Stimulated activated CD4-positive, alpha-beta T cell treated with anti-CD3 and anti-CD28 coated beads, Interleukin-15, amount 100 ng/mL, for 1 hour (primary cell): ENCODE measurements around the gene PTPRS.
"Not testable (repeated sequence)": the region's sequence is repeated elsewhere in the genome, so short reads cannot be mapped to it uniquely, and the experiment has no call there.

Experiments used
- DNase-seq, 2 donors: peaks; one replicate each; pipeline ENCODE4 v3.0.0-alpha.2; 2020; ENCODE audit warnings: low read depth in 1 of 2, low spot score in 1 of 2

PTPRS gene

DNA sequence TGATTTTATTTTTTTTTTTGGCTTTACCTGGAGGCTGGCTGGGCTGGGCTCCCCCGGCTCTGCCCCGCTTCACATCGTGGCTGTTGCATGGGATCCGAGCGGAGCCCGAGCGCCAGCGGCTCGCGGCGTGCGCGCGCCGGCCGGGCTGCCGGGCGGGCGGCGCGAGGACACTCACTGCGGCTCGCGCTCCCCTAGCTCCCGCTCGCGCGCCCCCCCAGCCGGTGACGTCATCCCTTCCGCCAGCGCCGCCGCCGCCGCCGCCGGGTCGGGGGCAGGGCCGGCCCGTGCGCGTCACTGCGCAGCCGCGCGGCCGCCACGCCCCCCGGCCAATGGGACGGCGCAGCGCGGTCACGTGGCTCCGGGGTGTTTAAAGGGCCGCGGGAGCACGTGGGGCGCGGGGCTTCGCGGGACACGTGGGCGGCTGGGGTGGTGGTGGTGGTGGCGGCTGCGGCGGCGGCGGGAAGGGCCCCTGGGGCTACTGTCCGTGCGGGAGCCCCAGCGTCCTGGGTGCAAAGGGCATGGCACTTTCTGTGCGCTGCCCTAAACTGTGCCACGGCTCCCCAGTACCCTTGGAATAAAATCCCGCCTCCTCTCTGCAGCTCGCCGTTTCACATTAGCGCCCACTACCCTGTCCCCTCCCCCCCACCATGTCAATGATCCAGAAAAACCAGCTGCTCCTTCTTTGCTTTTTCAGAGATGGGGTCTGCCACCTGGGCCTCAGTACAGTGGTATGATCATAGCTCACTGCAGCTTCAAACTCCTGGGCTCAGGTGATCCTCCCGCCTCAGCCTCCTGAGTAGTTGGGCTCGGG lies at the start of gene PTPRS:
Gene PTPRS, minus strand, starts transcription at position 176 of the 811 bp plus-strand sequence. CDS start 54,672 bp downstream, outside the sequence.
- DNase-seq, result peak; percentile 3 to 44

DNA sequence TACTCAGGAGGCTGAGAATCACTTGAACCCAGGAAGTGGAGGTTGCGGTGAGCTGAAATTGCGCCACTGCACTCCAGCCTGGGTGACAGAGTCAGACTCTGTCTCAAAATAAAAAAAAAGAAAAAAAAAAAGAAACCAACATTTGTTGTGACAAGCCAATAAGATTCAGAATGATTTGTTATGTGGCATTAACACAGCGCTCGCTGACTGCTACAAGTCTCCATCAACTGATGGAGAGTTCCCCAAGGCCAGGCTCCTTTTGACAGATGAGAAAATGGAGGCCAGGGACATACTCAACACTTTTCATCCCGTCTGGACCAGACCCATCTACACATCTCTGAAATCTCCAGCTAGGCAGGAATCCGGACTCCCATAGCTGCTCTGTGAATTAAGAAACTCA lies 48.7 kb upstream of the PTPRS start:
- DNase-seq, result no peak

DNA sequence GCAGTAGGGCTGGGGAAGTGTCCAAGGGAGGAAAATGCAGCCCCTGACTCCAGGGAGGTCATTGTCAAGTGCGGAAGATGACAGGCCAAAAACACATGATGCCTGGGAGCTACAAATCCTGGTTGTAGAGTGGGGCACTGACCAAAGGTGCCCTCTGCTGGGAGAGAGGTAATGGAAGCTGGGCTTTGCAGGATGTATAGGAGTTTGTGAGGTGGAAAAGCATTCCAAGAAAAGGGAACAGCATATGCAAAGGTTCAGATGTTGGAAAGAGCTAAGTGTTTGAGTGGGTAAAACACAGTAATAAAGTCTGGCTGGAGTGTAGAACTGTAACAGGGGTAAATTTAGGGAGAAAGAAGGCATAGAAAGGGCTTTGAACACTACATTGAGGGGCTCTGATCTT lies 46.9 kb upstream of the PTPRS start:
- DNase-seq, result no peak

DNA sequence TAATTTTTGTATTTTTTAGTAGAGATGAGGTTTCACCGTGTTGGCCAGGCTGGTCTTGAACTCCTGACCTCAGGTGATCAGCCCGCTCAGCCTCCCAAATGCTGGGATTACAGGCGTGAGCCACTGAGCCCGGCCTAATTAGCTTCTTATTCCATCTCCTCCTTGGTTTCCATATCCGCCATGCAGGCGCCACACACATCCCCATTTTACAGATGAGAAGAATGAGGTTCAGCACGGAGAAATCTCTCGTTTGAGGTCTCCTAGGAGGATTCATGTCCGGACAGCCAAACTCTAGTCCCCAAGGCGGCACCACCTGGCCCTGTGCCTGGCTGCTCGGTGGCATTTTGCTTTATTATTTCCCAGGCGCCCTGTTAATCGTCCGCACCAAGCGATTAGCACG lies 46.2 kb upstream of the PTPRS start:
- no peak for DNase-seq

DNA sequence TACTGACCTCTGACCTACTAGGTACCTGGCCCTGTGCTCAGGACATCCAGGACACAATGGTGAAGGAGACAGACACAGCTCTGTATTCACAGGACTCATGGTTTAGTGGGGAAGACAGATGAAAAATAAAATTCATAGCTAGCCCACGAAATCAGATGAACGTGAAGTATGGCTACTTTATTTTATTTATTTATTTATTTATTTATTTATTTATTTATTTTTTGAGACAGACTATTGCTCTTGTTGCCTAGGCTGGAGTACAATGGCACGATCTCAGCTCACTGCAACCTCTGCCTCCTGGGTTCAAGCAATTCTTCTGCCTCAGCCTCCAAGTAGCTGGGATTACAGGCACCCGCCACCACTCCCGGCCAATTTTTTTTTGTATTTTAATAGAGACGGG lies 40.6 kb upstream of the PTPRS start:
- not testable (repeated sequence) for DNase-seq

DNA sequence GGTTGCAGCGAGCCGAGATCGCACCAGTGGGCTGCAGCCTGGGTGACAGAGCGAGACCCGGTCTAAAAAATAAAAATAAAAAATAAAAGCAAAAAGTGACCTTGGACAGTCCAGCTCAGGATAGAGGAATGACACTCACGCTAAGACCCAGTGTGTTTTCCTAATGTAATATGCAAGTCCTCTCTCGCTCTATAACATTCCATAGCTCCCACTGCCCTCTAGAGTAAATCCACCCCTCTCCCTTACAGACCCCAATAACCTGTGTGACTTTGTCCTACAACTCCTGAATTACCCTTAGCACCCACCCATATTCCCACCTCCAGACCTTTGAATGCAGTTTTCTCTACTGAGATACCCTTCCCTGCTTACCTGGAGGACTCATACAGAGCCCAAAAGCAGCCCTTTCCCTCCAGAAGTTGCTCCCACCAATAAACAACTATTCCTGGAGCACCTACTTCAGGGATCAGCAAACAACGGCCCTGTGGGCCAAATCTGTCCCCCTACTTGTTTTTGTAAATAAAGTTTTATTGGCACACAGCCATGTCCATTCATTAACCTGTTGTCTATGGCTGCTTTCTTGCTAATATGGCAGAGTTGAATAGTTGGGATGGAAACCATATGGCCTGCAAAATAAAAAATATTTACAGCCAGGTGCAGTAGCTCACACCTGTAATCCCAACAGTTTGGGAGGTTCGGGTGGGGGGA lies 39.8 kb upstream of the PTPRS start:
- DNase-seq, result no peak

DNA sequence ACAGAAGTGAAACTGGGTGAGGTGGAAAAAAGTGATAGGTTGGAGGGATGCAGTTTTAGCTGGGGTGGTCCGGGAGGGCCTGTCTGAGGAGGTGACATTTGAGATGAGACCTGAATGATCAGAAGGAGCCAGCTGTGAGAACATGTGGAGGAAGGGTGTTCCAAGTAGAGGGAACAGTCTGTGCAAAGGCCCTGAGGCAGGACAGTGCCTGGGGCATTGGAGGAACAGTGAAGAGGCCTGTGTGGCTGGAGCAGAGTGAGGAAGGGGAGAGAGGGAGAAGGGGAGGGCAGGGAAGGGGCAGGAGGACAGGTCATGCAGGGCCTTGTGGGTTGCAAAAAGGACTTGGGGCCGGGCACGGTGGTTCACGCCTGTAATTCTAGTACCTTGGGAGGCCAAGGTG lies 36.3 kb upstream of the PTPRS start:
- DNase-seq, result no peak

DNA sequence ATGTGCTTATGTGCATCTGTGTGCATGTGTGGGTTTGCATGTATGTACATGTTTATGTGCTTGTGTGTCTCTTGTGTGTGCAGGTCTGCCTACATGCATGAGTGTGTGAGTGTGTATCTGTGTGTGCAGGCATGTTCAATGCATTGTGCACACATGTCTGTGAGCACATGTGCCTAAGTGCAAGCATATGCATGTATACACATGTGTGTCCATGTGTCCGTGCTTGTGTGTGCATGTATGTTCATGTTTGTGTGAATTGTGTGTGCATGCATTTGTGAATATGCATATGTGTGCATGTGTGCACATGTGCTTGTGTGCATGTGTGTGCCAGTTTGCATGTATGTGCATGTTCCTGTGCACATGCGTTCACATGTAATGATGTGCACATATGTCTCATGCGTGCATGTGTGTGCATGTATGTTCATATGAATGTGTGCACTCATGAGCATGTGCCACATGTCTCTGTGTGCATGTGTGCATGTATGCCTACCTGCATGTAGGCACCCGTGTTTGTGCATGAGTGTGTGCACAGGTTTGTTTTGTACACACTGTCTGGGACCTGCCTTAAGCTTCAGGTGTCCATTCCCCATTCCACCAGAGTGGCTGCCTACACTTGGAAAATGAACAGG lies 32.1 kb upstream of the PTPRS start:
- DNase-seq, result no peak

DNA sequence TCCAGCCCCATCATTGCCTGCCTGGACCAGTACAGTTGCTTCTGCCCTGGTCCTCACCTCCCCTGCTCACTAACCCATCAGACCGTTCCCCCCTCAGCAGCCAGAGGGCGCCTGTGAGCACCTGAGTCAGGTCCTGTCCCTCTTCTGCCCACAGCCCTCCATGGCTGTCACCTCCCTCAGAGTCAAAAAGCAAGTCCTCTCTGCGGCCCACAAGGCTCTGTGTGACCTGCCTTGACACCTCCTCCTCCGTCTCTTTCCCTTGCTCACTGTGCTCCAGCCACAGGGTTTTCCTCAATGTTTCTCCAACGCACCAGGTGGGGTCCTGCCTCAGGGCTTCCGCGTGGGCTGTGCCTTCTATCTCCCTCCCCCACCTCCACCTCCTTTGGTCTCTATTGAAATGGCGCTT lies 29.4 kb upstream of the PTPRS start:
- peak in 1 of 2 donors; percentile 28 for DNase-seq

DNA sequence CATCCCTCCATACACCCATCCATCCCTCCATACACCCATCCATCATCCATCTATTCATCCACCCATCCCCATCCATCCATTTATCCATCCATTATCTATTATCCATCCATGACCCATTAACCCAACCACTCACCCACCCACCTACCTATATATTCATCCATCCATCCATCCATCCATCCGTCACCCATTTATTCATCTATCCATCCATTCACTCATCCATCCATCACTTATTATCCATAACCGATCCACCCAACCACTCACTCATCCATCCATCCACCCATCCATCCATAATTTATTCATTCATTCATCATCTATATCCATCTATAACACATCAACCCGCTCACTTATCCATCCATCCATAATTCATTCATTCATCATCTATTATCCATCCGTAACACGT lies 28.7 kb upstream of the PTPRS start:
- no peak for DNase-seq

DNA sequence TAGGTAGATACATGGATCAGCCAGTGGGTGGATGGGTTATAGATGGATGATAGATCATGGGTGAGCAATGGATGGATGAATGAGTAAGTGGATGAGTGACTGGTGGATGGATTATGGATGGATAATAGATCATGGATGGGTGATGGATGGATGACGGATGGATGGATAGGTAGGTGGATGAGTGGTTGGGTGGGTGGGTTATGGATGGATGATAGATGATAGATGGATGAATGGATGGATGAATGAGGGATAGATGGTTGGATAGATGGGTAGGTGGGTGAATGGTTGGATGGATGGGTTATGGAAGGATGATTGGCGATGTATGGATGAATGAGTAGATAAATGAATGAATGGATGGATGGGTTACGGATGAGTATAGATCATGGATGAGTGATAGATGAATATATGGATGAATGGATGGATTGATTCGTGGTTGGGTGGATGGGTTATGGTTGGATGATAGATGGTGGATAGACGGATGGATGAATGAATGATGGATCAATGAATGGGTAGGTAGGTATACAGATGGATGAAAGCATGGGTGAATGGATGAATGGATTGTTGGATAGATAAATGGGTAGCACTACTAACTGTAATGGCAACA lies 27.0 kb upstream of the PTPRS start:
- no peak for DNase-seq

DNA sequence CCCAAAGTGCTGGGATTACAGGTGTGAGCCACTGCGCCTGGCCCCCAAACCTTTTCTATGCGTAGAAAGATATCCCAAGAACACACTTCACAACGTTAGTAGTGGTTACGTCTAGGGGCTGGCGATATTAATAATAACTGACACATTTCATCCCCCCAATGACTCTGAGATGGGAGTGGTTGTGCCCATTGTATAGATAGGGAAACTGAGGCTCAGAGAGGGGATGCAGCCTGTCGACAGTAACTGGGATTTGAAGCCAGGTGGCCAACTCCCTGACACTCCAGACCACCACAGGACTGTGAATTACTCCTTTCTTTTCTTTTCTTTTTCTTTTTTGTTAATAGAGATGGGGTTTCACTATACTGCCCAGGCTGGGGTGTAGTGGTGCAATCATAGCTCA lies 25.3 kb upstream of the PTPRS start:
- DNase-seq, result no peak

DNA sequence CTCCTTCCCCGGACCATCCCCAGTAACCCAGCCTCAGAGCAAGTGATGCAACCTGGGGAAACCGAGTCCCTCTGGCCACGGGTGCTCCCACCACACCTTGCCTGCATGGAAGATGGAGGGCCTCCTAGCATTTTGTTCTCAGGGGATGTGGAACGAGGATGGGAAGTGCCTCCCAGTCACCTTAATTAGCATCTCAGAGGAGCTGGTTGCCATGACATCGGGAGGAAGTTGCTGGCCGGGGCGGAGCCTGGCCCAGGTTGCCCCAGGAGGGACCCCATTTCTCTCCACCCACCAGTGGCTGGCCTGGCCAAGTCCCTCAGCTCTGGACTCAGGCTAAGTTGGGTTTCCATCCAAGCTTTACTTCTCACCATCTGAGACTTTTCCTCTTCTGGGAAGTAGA lies 24.1 kb upstream of the PTPRS start:
- no peak for DNase-seq

DNA sequence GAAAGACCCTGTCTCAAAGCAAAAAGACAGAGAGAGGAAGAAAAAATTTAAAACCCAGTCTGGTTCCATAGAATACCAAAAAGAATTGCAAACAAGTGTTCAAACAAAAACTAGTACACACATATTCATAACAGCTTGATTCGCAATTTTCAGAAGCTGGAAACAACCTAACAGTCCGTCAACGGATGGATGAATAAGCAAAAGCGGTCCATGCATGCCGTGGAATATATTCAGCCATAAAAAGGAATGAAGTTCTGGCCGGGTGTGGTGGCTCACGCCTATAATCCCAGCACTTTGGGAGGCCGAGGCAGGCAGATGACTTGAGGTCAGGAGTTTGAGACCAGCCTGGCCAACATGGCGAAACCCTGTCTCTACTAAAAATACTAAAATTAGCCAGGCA lies 21.2 kb upstream of the PTPRS start:
- not testable (repeated sequence) for DNase-seq

DNA sequence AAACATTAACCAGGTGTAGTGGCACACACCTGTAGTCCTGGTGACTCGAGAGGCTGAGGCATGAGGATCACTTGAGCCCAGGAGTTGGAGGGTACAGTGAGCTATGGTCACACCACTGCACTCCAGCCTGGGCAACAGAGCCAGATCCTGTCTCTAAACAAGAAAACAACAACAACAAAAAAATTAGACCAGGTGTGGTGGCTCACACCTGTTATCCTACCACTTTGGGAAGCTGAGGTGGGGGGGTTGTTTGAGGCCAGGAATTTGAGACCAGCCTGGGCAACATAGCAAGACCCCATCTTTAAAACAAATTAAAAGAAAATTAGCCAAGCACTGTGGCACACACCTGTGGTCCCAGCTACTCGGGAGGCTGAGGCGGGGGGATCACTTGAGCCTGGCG lies 20.8 kb upstream of the PTPRS start:
- no peak for DNase-seq

DNA sequence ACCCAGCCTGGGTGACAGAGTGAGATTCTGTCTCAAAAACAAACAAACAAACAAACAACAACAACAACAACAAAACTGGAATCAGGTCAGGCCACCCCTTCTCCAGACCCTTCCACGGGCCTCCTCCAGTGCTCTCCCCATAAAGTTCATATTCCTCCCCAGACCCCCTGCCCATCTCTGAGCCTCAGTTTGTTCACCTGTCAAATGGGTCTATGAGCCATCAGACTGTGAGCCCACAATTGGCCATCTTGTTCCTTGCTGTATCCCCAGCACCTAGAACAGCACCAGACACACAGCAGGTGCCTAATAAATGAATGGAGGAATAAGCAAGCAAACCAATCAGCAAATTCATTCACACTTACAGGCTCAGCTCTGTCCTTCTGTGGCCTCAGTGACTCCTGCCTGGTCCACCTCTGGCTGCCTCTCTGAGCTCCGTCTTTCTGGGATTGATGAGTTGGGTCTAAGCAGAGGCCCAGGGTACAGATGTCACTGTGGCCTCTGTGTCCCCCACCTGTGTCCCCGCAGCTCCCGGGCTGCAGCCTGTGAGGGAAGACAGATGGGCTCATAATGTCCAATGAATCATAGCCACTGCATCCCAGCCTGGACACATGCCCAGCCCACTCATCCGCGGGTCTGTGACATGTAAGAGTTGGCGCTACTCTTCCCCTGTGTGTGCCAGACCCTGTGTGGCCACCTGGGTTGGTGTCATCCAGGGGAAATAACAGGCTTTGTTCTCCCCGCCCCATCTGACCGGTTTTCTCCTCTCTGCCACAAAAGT lies 19.6 kb upstream of the PTPRS start:
- DNase-seq, result no peak

DNA sequence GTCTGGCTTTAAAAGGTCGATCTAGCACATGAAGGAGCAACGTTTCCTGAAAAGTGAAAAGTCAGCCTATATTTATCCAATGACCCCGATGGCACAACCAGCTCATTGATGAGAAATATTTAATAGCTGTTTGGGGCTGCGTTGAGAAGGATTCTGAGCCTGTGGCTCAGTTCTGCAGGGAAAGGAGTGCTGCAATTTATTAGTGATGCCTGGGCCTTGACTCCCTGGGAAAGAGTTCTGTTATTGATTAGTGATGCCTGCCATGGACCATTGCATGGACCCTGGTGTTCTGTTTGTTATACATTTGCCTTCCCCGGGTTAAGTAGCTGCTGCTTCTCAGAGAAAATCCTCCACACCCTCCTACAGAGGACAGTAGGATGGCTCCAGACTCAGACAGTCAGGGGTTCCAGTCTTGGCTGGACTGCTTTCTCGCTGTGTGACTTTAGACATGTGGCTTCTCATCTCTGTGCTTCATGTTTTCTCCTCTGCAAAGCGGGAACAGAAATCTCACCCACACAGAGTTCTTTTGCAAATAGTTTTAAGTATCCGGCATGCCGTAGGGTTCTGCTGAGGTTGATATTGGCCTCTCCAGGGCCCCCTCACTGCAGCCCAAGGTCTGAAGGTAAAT lies 17.7 kb upstream of the PTPRS start:
- DNase-seq, result no peak

DNA sequence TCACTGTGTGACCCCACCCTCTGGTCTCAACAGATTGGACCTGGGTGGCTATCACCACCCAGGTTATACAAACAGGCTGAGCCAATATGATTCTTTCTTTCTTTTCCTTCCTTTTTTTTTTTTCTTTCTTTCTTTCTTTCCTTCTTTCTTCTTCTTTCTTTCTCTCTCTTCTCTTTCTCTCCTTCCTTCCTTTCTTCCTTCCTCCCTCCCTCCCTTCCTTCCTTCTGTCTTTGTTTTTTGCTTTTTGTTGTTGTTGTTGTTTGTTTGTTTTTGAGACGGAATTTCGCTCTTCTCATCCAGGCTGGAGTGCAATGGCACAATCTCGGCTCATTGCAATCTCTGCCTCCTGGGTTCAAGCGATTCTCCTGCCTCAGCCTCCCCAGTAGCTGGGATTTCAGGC lies 17.0 kb upstream of the PTPRS start:
- DNase-seq, result no peak

DNA sequence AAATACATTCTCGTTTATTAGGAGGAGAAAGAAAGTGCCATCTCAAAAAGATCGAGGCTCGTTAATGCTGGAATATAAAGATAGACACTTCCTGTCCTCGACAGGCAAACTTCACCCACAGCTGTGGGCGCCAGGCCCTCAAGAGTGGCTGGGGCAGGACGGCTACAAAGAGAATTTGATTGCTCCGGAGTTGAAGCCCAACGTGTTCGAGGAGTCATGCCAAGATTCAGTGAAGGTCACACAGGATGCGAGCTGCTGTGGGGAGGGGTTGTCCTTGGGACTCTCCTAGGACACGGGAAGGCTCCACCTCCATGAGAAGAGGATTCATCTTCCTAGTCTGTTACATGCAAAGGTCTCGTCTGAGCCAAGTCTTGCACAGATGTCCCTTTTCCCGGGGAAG lies 16.3 kb upstream of the PTPRS start:
- DNase-seq, result no peak

DNA sequence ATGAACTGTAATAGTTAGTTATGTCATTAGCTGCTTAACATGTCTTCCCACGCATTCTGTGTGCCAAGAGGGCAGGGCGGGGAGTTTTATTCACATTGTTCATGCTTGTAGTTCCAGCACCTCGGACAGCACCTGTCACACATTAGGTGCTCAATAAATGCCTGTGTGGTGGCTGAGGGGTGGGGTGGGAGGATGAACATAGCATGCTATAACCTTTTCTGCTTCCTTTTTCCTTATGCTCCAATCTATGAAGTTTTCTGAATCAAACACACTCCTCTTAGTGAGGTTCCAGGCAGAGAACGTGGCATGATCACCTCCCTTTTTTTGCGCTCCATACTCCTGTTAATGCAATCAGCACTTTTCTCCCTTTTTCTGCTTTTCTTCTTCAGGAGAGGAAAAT lies 15.8 kb upstream of the PTPRS start:
- no peak for DNase-seq

DNA sequence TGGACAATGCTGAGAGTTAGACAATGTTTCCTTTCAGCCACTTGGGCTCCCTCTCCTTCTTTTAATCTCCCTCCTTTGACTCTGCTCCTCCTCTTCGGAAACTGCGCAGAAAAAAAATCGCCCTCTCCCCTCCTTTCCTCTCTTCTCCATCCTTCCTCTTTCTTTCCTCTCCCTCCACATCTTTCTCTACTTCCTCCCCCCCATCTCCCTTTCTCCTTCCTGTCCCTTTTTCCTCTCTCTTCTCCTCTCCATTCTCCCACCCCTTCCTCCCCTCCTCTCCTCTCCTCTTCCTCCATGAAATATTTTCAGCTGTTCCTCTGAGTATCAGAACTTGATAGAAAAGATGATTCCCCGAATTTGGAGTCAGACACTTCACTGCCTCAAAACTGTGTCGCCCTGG lies 15.1 kb upstream of the PTPRS start:
- no peak for DNase-seq
